ENCODE results near the gene FGF12. TPM values are rescaled to one million over a fixed set of nuclear protein-coding genes. Genes with fewer than 3 reads are reported as not detected.
"Not testable (repeated sequence)": the region's sequence is repeated elsewhere in the genome, so short reads cannot be mapped to it uniquely, and the experiment has no call there.

The FGF12 gene
- total RNA-seq, 1 donor from 2014 or later: 1.6 TPM

GRCh38 chr3:192577811-192578210 is 149.5 kb downstream of the FGF12 start:
- no peak for DNase-seq (ENCODE audit: low read depth)

GRCh38 chr3:192577271-192577670 is 150.1 kb downstream of the FGF12 start:
- no peak for DNase-seq (ENCODE audit: low read depth)

- not testable (repeated sequence) for DNase-seq (ENCODE audit: low read depth)
Observed at GRCh38 chr3:192576704-192577103, 150.6 kb downstream of the FGF12 start.

GRCh38 chr3:192575879-192576506 is 151.3 kb downstream of the FGF12 start:
- DNase-seq (ENCODE audit: low read depth): no peak

- DNase-seq (ENCODE audit: low read depth): no peak
Observed at GRCh38 chr3:192573240-192573639, 154.1 kb downstream of the FGF12 start.

- peak; percentile 63 for DNase-seq (ENCODE audit: low read depth)
Observed at GRCh38 chr3:192570821-192571791, 156.2 kb downstream of the FGF12 start.

GRCh38 chr3:192570315-192570714 is 157.0 kb downstream of the FGF12 start:
- no peak for DNase-seq (ENCODE audit: low read depth)

GRCh38 chr3:192566706-192567290 is 160.5 kb downstream of the FGF12 start:
- peak; percentile 69 for DNase-seq (ENCODE audit: low read depth)

GRCh38 chr3:192564611-192565010 is 162.7 kb downstream of the FGF12 start:
- no peak for DNase-seq (ENCODE audit: low read depth)

- no peak for DNase-seq (ENCODE audit: low read depth)
Observed at GRCh38 chr3:192563417-192563816, 163.9 kb downstream of the FGF12 start.

- no peak for DNase-seq (ENCODE audit: low read depth)
Observed at GRCh38 chr3:192553707-192554106, 173.6 kb downstream of the FGF12 start.

GRCh38 chr3:192550356-192550755 is 177.0 kb downstream of the FGF12 start:
- DNase-seq (ENCODE audit: low read depth): no peak

- DNase-seq (ENCODE audit: low read depth): no peak
Observed at GRCh38 chr3:192545333-192545732, 182.0 kb downstream of the FGF12 start.

- DNase-seq (ENCODE audit: low read depth): no peak
Observed at GRCh38 chr3:192543163-192543562, 184.2 kb downstream of the FGF12 start.

- DNase-seq (ENCODE audit: low read depth): no peak
Observed at GRCh38 chr3:192516820-192517219, 210.5 kb downstream of the FGF12 start.

- no peak for DNase-seq (ENCODE audit: low read depth)
Observed at GRCh38 chr3:192515664-192516045, 211.7 kb downstream of the FGF12 start.

GRCh38 chr3:192514754-192515663 is 212.3 kb downstream of the FGF12 start:
- no peak for DNase-seq (ENCODE audit: low read depth)

GRCh38 chr3:192514081-192514753 is 213.1 kb downstream of the FGF12 start:
- DNase-seq (ENCODE audit: low read depth): peak; percentile 40

- no peak for DNase-seq (ENCODE audit: low read depth)
Observed at GRCh38 chr3:192505731-192506130, 221.6 kb downstream of the FGF12 start.

GRCh38 chr3:192501401-192501800 is 225.9 kb downstream of the FGF12 start:
- DNase-seq (ENCODE audit: low read depth): no peak

Data from renal cortical epithelial cell (primary cell).